OCI-LY1 (cell line): ENCODE measurements around the gene IL3.

Source experiments
- H2AFZ ChIP-seq: fragments of 200-600 bp; sonication (generic), shearing (Covaris generic); 2 replicates; pipeline ENCODE4 v1.6.0; 2014; ENCODE audit warnings: antibody characterized with exemption, mild to moderate bottlenecking, low read length
- H3F3A ChIP-seq: fragments of 200-600 bp; sonication (generic), shearing (Covaris generic); 2 replicates; pipeline ENCODE4 v1.6.0; 2014; ENCODE audit warnings: mild to moderate bottlenecking, antibody characterized with exemption, low read length, moderate library complexity; ENCODE audit not compliant: insufficient read depth
- H3K27ac ChIP-seq: fragments of 200-600 bp; sonication (generic); 2 replicates; pipeline ENCODE4 v1.5.1; 2014; ENCODE audit warnings: low read length, mixed run types, mild to moderate bottlenecking, low read depth; ENCODE audit not compliant: poor library complexity, severe bottlenecking
- H3K27me3 ChIP-seq: fragments of 200-600 bp; sonication (generic); 2 replicates; pipeline ENCODE4 v1.6.0; 2014; ENCODE audit warnings: antibody characterized with exemption, mild to moderate bottlenecking, low read length, moderate library complexity; ENCODE audit not compliant: insufficient read depth
- H3K36me3 ChIP-seq: fragments of 200-600 bp; sonication (generic); 2 replicates; pipeline ENCODE4 v1.6.1; 2014; ENCODE audit warnings: mild to moderate bottlenecking, antibody characterized with exemption, low read length, moderate library complexity, mixed read lengths; ENCODE audit not compliant: insufficient read depth
- H3K4me1 ChIP-seq: fragments of 200-600 bp; sonication (generic); 2 replicates; pipeline ENCODE4 v1.5.1; 2014; ENCODE audit warnings: mild to moderate bottlenecking, low read length, moderate library complexity; ENCODE audit not compliant: insufficient read depth, severe bottlenecking
- H3K4me2 ChIP-seq: fragments of 200-600 bp; sonication (generic), shearing (Covaris generic); 2 replicates; pipeline ENCODE4 v1.6.1; 2014; ENCODE audit warnings: low read length
- H3K4me3 ChIP-seq: fragments of 200-600 bp; sonication (generic); 2 replicates; pipeline ENCODE4 v1.5.1; 2014; ENCODE audit warnings: low read length, low read depth, mild to moderate bottlenecking, mixed read lengths; ENCODE audit not compliant: poor library complexity, severe bottlenecking
- H3K79me2 ChIP-seq: fragments of 200-600 bp; shearing (Covaris generic); 2 replicates; pipeline ENCODE4 v1.6.1; 2016; ENCODE audit warnings: mixed run types, low read length, mixed read lengths; ENCODE audit not compliant: insufficient read depth
- H3K9ac ChIP-seq: fragments of 200-600 bp; sonication (generic), shearing (Covaris generic); 2 replicates; pipeline ENCODE4 v1.6.1; 2014; ENCODE audit warnings: mild to moderate bottlenecking, low read length, mixed read lengths
- H3K9me2 ChIP-seq: fragments of 200-600 bp; sonication (generic), shearing (Covaris generic); 2 replicates; pipeline ENCODE4 v1.6.1; 2014; ENCODE audit warnings: low read depth, mild to moderate bottlenecking, low read length, mixed read lengths
- H3K9me3 ChIP-seq: fragments of 200-600 bp; shearing (Covaris generic); 2 replicates; pipeline ENCODE4 v1.6.1; 2014; ENCODE audit warnings: low read length, mixed read lengths
- H4K20me1 ChIP-seq: fragments of 200-600 bp; sonication (generic), shearing (Covaris generic); 2 replicates; pipeline ENCODE4 v1.6.0; 2016; ENCODE audit warnings: mild to moderate bottlenecking, low read length; ENCODE audit not compliant: insufficient read depth
- CTCF ChIP-seq: fragments of 200-600 bp; sonication (generic), shearing (Covaris generic); IDR thresholded peaks from 2 replicates; pipeline ENCODE4 v1.5.1; 2017; ENCODE audit warnings: mild to moderate bottlenecking, antibody characterized with exemption, low read length, moderate library complexity, mixed read lengths
- EZH2 ChIP-seq: fragments of 200-600 bp; sonication (generic), shearing (Covaris generic); IDR thresholded peaks from 2 replicates; pipeline ENCODE4 v1.8.0; 2017; ENCODE audit warnings: borderline replicate concordance, mixed run types, mild to moderate bottlenecking, antibody characterized with exemption, low read length, moderate library complexity, mixed read lengths

IL3 gene

GRCh38 chr5:132058646-132059042 is 1.8 kb upstream of the IL3 start:
- Histone ChIP-seq H3K4me3 (no peak overlapping the region), H4K20me1 (no peaks in the 10 kb centered on the region), H3K9ac (no peak overlapping the region)

GRCh38 chr5:132059043-132059695 is 1.3 kb upstream of the IL3 start:
- Histone ChIP-seq H3K4me3 (no peak overlapping the region), H3K9ac (no peak overlapping the region), H2AFZ (no peak overlapping the region), H3K27me3 (no peaks in the 10 kb centered on the region), H3K4me1 (no peaks in the 10 kb centered on the region), H3F3A (no peaks in the 10 kb centered on the region), H3K36me3 (no peaks in the 10 kb centered on the region), H3K4me2 (no peak overlapping the region), H4K20me1 (no peaks in the 10 kb centered on the region), H3K9me3 (no peaks in the 10 kb centered on the region), H3K79me2 (no peaks in the 10 kb centered on the region), H3K27ac (no peak overlapping the region), H3K9me2 (no peaks in the 10 kb centered on the region)
- TF ChIP-seq EZH2: no peak
- no peak for TF ChIP-seq CTCF

More at GRCh38 chr5:132058646-132059042, 1.8 kb upstream of the IL3 start:
- no peaks in the 10 kb centered on the region for H3K4me1 ChIP-seq
- TF ChIP-seq CTCF (no peak), EZH2 (no peak)
- H3F3A ChIP-seq: no peaks in the 10 kb centered on the region
- no peaks in the 10 kb centered on the region for H3K9me2 ChIP-seq
- H3K36me3 ChIP-seq: no peaks in the 10 kb centered on the region
- H3K27ac ChIP-seq: no peak overlapping the region
- H3K79me2 ChIP-seq: no peaks in the 10 kb centered on the region
- H2AFZ ChIP-seq: no peak overlapping the region
- H3K9me3 ChIP-seq: no peaks in the 10 kb centered on the region
- no peak overlapping the region for H3K4me2 ChIP-seq
- no peaks in the 10 kb centered on the region for H3K27me3 ChIP-seq

GRCh38 chr5:132059696-132060500 is 557 bp upstream of the IL3 start:
- H3K79me2 ChIP-seq: no peaks in the 10 kb centered on the region
- H3K4me2 ChIP-seq: no peak overlapping the region
- H3K4me3 ChIP-seq: no peak overlapping the region
- H3F3A ChIP-seq: no peaks in the 10 kb centered on the region
- H3K36me3 ChIP-seq: no peaks in the 10 kb centered on the region
- no peaks in the 10 kb centered on the region for H4K20me1 ChIP-seq
- no peak overlapping the region for H3K9ac ChIP-seq
- no peaks in the 10 kb centered on the region for H3K4me1 ChIP-seq
- H2AFZ ChIP-seq: no peak overlapping the region
- no peaks in the 10 kb centered on the region for H3K9me2 ChIP-seq
- no peaks in the 10 kb centered on the region for H3K9me3 ChIP-seq
- no peak overlapping the region for H3K27ac ChIP-seq
- TF ChIP-seq EZH2 (no peak), CTCF (no peak)
- no peaks in the 10 kb centered on the region for H3K27me3 ChIP-seq
